MM.1S (cell line): ENCODE data around the gene MYCL.
"Not testable (repeated sequence)": the region's sequence is repeated elsewhere in the genome, so short reads cannot be mapped to it uniquely, and the experiment has no call there.

Experiments used
- CTCF ChIP-seq: fragments of 300-600 bp; sonication (generic); IDR thresholded peaks from 2 replicates; pipeline ENCODE4 v1.5.1; 2016; ENCODE audit warnings: antibody characterized with exemption, low read length, mixed read lengths
- EZH2 ChIP-seq: fragments of 300-600 bp; sonication (generic); optimal IDR thresholded peaks from 2 replicates; pipeline ENCODE3; 2017; ENCODE audit warnings: low read depth, mild to moderate bottlenecking, antibody characterized with exemption, low read length, mixed read lengths
- EZH2phosphoT487 ChIP-seq: fragments of 300-600 bp; sonication (generic); IDR thresholded peaks from 2 replicates; pipeline ENCODE4 v1.6.1; 2018; ENCODE audit warnings: antibody characterized with exemption, low read length

GRCh38 chr1:39869538-39870112 lies 32.1 kb downstream of the MYCL start:
- not testable (repeated sequence) for TF ChIP-seq CTCF, EZH2, EZH2phosphoT487
